OCI-LY7 (cell line): ENCODE data around the gene ASCL5. TPM values are rescaled to one million over a fixed set of nuclear protein-coding genes. Genes with fewer than 3 reads are reported as not detected.

Experiments
- BruUV-seq: library from RNA; stranded (reverse); fragments of 400-500 nt; replicated peaks from 2 replicates; lab custom pipeline; 2021; lab: Mats Ljungman, UMichigan
- CTCF ChIA-PET: fragments of 300-600 bp; sonication (Branson Sonifier 250); formaldehyde crosslinking; loops from one replicate; lab custom pipeline; 2022; ENCODE audit warnings: antibody characterized with exemption; ENCODE audit not compliant: unreplicated experiment; lab: Charles Lee
- POLR2A ChIA-PET: fragments of 300-600 bp; sonication (Branson Sonifier 250); formaldehyde crosslinking; loops from one replicate; lab custom pipeline; 2022; ENCODE audit warnings: antibody characterized with exemption; lab: Charles Lee
- DNase-seq: peaks from one replicate; pipeline ENCODE4 v3.0.0-alpha.2; 2015; ENCODE audit warnings: low spot score
- H2AFZ ChIP-seq: fragments of 200-600 bp; sonication (generic), shearing (Covaris generic); 2 replicates; pipeline ENCODE4 v1.6.1; 2014; ENCODE audit warnings: mild to moderate bottlenecking, antibody characterized with exemption, low read length, moderate library complexity
- H3K27ac ChIP-seq: fragments of 200-600 bp; sonication (generic); 2 replicates; pipeline ENCODE4 v1.5.1; 2014; ENCODE audit warnings: mixed run types, low read depth, mild to moderate bottlenecking, moderate library complexity, low read length, inconsistent platforms; ENCODE audit not compliant: poor library complexity, severe bottlenecking
- H3K36me3 ChIP-seq: fragments of 200-600 bp; sonication (generic); 2 replicates; pipeline ENCODE4 v1.6.1; 2014; ENCODE audit warnings: mild to moderate bottlenecking, antibody characterized with exemption, low read length, moderate library complexity, mixed read lengths; ENCODE audit not compliant: insufficient read depth
- H3K4me1 ChIP-seq: fragments of 200-600 bp; sonication (generic); 2 replicates; pipeline ENCODE4 v1.5.1; 2014; ENCODE audit warnings: mild to moderate bottlenecking, low read length; ENCODE audit not compliant: insufficient read depth, poor library complexity, severe bottlenecking
- H3K4me2 ChIP-seq: fragments of 200-600 bp; sonication (generic); 2 replicates; pipeline ENCODE4 v1.6.1; 2014; ENCODE audit warnings: mild to moderate bottlenecking, low read length
- H3K4me3 ChIP-seq: fragments of 200-600 bp; sonication (generic); 2 replicates; pipeline ENCODE4 v1.5.1; 2014; ENCODE audit warnings: mild to moderate bottlenecking, low read depth, low read length; ENCODE audit not compliant: poor library complexity, severe bottlenecking
- H3K79me2 ChIP-seq: fragments of 200-600 bp; sonication (generic); 2 replicates; pipeline ENCODE4 v1.6.1; 2016; ENCODE audit warnings: low read depth, mild to moderate bottlenecking, low read length, moderate library complexity, mixed read lengths; ENCODE audit not compliant: insufficient read depth
- H3K9me2 ChIP-seq: fragments of 200-600 bp; sonication (generic); 2 replicates; pipeline ENCODE4 v1.6.1; 2016; ENCODE audit warnings: mild to moderate bottlenecking, low read length, mixed read lengths; ENCODE audit not compliant: insufficient read depth
- H3K9me3 ChIP-seq: fragments of 200-600 bp; sonication (generic); 2 replicates; pipeline ENCODE4 v1.6.1; 2014; ENCODE audit warnings: mild to moderate bottlenecking, mixed run types, low read length, mixed read lengths
- H4K20me1 ChIP-seq: fragments of 200-600 bp; sonication (generic); 2 replicates; pipeline ENCODE4 v1.6.1; 2014; ENCODE audit warnings: mild to moderate bottlenecking, antibody characterized with exemption, low read length, moderate library complexity, mixed read lengths; ENCODE audit not compliant: insufficient read depth
- CTCF ChIP-seq: fragments of 200-600 bp; sonication (generic); conservative IDR thresholded peaks from 2 replicates; pipeline ENCODE4 v1.5.1; 2014; ENCODE audit warnings: mild to moderate bottlenecking, antibody characterized with exemption, low read length, moderate library complexity, mixed read lengths
- EZH2phosphoT487 ChIP-seq: fragments of 200-600 bp; sonication (generic); IDR thresholded peaks from 2 replicates; pipeline ENCODE4 v1.6.1; 2018; ENCODE audit warnings: low read depth, borderline replicate concordance, mild to moderate bottlenecking, mixed run types, antibody characterized with exemption, low read length, moderate library complexity, mixed read lengths
- intact Hi-C: fragments of 100-400 bp; cut with micrococcal nuclease; formaldehyde crosslinking; loops from one replicate; pipeline ENCODE4 v1.10.0; 2022; ENCODE audit not compliant: unreplicated experiment
- total RNA-seq, 2 experiments: library from RNA; depleted of rRNA in 1 of 2; stranded (reverse); fragments of >200 nt in 1 of 2; shearing (Covaris generic) in 1 of 2; gene quantifications; 2 replicates each; pipeline ENCODE4 v1.2.3, GENCODE V29; 2014 to 2022

ASCL5 gene
- total RNA-seq, 2 experiments from 2014 or later: not detected

- H3K4me3 ChIP-seq: no peak overlapping the region
- TF ChIP-seq EZH2phosphoT487: no peak
- TF ChIP-seq CTCF: no peak
- no peak overlapping the region for H3K4me2 ChIP-seq
- H3K27ac ChIP-seq: no peak overlapping the region
- no peaks in the 10 kb centered on the region for H3K36me3 ChIP-seq
- H2AFZ ChIP-seq: no peak overlapping the region
- no peak for DNase-seq
- BruUV-seq: no TSS peak
- intact Hi-C loops: no loop called here
- POLR2A ChIA-PET: no interaction called here
- CTCF ChIA-PET: interaction anchor here (0.6 kb wide), 1 partner anchor 41 kb away, joined by 3 read pairs; no protein-coding TSS in a partner anchor
- H3K9me2 ChIP-seq: no peaks in the 10 kb centered on the region
- no peaks in the 10 kb centered on the region for H4K20me1 ChIP-seq
- peaks cover 9% of the 10 kb centered on the region for H3K4me1 ChIP-seq
- no peaks in the 10 kb centered on the region for H3K79me2 ChIP-seq
- H3K9me3 ChIP-seq: no peaks in the 10 kb centered on the region
These were observed 27.8 kb downstream of the ASCL5 start for GRCh38 chr1:201098992-201099677.

- POLR2A ChIA-PET: interaction anchor here (0.5 kb wide), 1 partner anchor 198 kb away, joined by 3 read pairs; no protein-coding TSS in a partner anchor
- TF ChIP-seq CTCF (no peak), EZH2phosphoT487 (no peak)
- Histone ChIP-seq H3K9me2 (no peaks in the 10 kb centered on the region), H2AFZ (no peak overlapping the region), H3K79me2 (no peaks in the 10 kb centered on the region), H3K9me3 (no peaks in the 10 kb centered on the region), H3K4me3 (no peak overlapping the region), H4K20me1 (no peaks in the 10 kb centered on the region), H3K27ac (no peak overlapping the region), H3K4me1 (peaks cover 9% of the 10 kb centered on the region), H3K4me2 (no peak overlapping the region), H3K36me3 (no peaks in the 10 kb centered on the region)
- BruUV-seq: no TSS peak
- CTCF ChIA-PET: no interaction called here
- DNase-seq: no peak
- intact Hi-C loops: no loop called here
These were observed 29.8 kb downstream of the ASCL5 start for GRCh38 chr1:201096977-201097856.
